KBM-7 (cell line): ENCODE measurements around the gene TBC1D22A.

Experiments used
- DNase-seq: peaks from one replicate; pipeline ENCODE4 v3.0.0-alpha.2; 2015
- in situ Hi-C: fragments of 300-500 bp; cut with MboI; formaldehyde crosslinking; loops from 2 replicates; pipeline ENCODE4 v1.14.3; 2020; ENCODE audit warnings: low sequenced_read_pairs, low pct_unique_long_range_greater_than_20kb, mixed read lengths

The TBC1D22A gene

GRCh38 chr22:46908641-46909107 is 146.2 kb downstream of the TBC1D22A start:
- DNase-seq, result no peak

GRCh38 chr22:46909237-46910030 is 147.0 kb downstream of the TBC1D22A start:
- DNase-seq, result no peak
- in situ Hi-C loops, result no loop called here

More at GRCh38 chr22:46908641-46909107, 146.2 kb downstream of the TBC1D22A start:
- in situ Hi-C loops, result no loop called here

- no peak for DNase-seq
- in situ Hi-C loops, result no loop called here
These were observed 148.2 kb downstream of the TBC1D22A start for GRCh38 chr22:46910624-46911023.

GRCh38 chr22:46911346-46911745 is 148.9 kb downstream of the TBC1D22A start:
- no peak for DNase-seq
- in situ Hi-C loops, result no loop called here

- DNase-seq, result no peak
- in situ Hi-C loops, result no loop called here
These were observed 150.9 kb downstream of the TBC1D22A start for GRCh38 chr22:46913351-46913750.

- no peak for DNase-seq
- in situ Hi-C loops, result no loop called here
These were observed 152.0 kb downstream of the TBC1D22A start for GRCh38 chr22:46914481-46914880.

GRCh38 chr22:46914916-46915894 is 152.8 kb downstream of the TBC1D22A start:
- no peak for DNase-seq

GRCh38 chr22:46915950-46916730 is 153.7 kb downstream of the TBC1D22A start:
- in situ Hi-C loops, result no loop called here
- no peak for DNase-seq

More at GRCh38 chr22:46914916-46915894, 152.8 kb downstream of the TBC1D22A start:
- in situ Hi-C loops, result no loop called here

- in situ Hi-C loops, result no loop called here
- no peak for DNase-seq
These were observed 154.7 kb downstream of the TBC1D22A start for GRCh38 chr22:46916886-46917770.

GRCh38 chr22:46917771-46918101 is 155.3 kb downstream of the TBC1D22A start:
- in situ Hi-C loops, result no loop called here
- DNase-seq, result no peak

GRCh38 chr22:46918197-46918596 is 155.7 kb downstream of the TBC1D22A start:
- in situ Hi-C loops, result no loop called here
- no peak for DNase-seq

GRCh38 chr22:46922037-46922436 is 159.6 kb downstream of the TBC1D22A start:
- in situ Hi-C loops, result no loop called here
- no peak for DNase-seq

GRCh38 chr22:46923394-46923793 is 160.9 kb downstream of the TBC1D22A start:
- in situ Hi-C loops, result no loop called here
- DNase-seq, result no peak

GRCh38 chr22:46925818-46926217 is 163.4 kb downstream of the TBC1D22A start:
- in situ Hi-C loops, result no loop called here
- no peak for DNase-seq

GRCh38 chr22:46929046-46929709 is 166.7 kb downstream of the TBC1D22A start:
- DNase-seq, result no peak
- in situ Hi-C loops, result no loop called here

- DNase-seq, result no peak
- in situ Hi-C loops, result no loop called here
These were observed 167.3 kb downstream of the TBC1D22A start for GRCh38 chr22:46929710-46930204.

GRCh38 chr22:46931414-46931813 is 169.0 kb downstream of the TBC1D22A start:
- in situ Hi-C loops, result no loop called here
- no peak for DNase-seq

- in situ Hi-C loops, result no loop called here
- no peak for DNase-seq
These were observed 169.4 kb downstream of the TBC1D22A start for GRCh38 chr22:46931881-46932280.
